HG03039 (cell line): ENCODE measurements around the gene RAB36.

Source experiments
- ATAC-seq: cut with Tn5 transposase; IDR thresholded peaks from one replicate; pipeline ENCODE4 v1.9.1; 2021; ENCODE audit warnings: mild to moderate bottlenecking, moderate library complexity; ENCODE audit not compliant: unreplicated experiment

RAB36 gene

DNA sequence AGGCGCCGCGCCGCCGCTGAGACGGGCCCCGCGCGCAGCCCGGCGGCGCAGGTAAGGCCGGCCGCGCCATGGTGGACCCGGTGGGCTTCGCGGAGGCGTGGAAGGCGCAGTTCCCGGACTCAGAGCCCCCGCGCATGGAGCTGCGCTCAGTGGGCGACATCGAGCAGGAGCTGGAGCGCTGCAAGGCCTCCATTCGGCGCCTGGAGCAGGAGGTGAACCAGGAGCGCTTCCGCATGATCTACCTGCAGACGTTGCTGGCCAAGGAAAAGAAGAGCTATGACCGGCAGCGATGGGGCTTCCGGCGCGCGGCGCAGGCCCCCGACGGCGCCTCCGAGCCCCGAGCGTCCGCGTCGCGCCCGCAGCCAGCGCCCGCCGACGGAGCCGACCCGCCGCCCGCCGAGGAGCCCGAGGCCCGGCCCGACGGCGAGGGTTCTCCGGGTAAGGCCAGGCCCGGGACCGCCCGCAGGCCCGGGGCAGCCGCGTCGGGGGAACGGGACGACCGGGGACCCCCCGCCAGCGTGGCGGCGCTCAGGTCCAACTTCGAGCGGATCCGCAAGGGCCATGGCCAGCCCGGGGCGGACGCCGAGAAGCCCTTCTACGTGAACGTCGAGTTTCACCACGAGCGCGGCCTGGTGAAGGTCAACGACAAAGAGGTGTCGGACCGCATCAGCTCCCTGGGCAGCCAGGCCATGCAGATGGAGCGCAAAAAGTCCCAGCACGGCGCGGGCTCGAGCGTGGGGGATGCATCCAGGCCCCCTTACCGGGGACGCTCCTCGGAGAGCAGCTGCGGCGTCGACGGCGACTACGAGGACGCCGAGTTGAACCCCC lies 35.8 kb downstream of the RAB36 start:
- no peak for ATAC-seq

DNA sequence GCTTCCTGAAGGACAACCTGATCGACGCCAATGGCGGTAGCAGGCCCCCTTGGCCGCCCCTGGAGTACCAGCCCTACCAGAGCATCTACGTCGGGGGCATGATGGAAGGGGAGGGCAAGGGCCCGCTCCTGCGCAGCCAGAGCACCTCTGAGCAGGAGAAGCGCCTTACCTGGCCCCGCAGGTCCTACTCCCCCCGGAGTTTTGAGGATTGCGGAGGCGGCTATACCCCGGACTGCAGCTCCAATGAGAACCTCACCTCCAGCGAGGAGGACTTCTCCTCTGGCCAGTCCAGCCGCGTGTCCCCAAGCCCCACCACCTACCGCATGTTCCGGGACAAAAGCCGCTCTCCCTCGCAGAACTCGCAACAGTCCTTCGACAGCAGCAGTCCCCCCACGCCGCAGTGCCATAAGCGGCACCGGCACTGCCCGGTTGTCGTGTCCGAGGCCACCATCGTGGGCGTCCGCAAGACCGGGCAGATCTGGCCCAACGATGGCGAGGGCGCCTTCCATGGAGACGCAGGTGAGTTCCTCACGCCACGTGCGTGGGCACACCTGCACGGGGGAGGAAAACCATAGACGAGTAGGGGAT lies 36.5 kb downstream of the RAB36 start:
- ATAC-seq: no peak

DNA sequence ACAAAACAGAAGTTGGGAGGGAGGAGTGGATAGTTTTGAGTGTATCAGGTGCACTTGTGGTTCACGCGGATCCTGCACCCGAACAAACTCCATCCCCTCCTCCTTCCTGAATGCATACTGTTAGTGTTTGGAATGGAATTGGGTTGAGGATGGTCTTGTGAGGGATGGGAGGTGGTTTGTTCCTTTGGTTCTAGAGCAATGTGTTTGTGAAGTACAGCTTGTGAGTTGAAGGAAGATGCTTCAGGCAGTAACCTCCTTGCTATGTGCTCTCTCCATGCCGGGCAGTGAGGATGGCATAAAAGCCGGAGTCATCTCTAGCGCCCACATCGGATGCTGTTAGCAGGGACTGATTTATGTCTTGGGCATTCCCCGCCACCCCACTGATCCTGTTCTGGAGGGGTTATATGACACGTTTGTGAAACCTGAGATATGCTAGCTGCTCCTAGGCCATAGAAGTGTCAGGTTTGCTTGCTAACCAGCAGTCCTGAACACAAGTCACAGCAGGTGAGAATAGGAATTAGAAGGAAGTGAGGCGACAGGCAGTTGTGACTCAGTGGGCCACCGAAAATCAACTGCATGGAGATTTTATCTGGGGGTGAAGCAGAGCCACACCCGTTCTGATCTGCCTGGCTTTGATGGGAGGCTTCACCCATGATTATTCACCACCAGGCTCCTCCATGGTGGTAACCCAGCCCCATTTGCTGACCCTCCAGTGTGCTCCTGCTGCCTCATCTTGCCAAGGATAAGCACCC lies 37.2 kb downstream of the RAB36 start:
- ATAC-seq: no peak

DNA sequence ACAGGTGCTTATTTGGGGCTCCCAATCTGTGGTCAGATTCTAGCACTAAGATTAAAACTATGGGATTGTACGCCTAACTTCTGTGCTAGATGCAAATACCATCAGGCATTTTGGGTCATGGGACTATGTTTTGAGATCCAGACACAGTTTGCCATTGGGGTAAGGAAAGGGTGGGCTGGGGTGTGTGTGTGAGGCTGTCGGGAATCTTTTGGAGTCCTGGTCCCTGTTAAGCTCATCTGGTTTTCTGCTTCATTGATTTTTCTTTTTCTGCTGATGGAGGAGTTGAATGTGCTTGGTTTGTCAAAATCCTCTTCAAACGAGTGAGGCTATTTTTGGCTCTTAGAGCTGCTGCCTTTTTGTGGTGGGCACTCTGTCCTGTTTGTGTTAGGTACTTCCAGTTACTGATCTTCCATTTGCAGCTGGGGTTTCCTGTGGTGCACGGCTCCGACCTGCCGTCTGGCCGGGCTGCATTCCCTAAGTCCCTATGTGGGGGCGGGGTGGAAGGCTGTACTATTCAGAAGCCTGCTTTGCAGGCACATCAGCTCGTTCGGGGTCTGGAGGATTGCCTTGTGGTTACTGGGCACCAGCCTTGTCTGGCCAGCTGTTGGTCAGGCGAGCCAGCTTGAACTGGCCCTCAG lies 37.9 kb downstream of the RAB36 start:
- ATAC-seq: no peak

DNA sequence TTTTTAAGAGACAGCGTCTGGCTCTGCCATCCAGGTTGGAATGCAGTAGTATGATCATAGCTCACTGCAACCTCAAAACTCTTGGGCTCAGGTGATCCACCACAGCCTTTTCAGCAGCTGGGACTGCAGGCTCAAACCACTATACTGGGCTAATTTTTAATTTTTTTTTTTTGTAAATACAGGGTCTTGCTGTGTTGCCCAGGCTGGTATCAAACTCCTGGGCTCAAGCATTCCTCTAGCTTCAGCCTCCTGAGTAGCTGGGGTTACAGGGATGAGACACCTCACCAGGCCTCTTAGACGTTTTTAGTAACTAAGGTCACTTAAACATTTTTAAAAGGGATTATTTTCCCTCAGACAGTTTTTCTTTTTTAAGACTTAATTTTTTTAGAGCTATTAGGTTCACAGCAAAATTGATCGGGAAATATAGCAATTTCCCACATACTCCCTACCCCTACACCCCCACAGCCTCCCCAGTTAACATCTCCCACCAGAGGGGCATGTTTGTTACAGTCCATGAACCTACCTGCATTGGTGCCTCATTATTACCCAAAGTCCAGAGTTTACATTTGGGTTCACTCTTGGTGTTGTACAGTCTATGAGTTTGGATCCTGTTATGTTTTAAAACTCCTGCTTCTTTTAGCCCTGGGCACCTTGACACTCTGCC lies 39.0 kb downstream of the RAB36 start:
- no peak for ATAC-seq

DNA sequence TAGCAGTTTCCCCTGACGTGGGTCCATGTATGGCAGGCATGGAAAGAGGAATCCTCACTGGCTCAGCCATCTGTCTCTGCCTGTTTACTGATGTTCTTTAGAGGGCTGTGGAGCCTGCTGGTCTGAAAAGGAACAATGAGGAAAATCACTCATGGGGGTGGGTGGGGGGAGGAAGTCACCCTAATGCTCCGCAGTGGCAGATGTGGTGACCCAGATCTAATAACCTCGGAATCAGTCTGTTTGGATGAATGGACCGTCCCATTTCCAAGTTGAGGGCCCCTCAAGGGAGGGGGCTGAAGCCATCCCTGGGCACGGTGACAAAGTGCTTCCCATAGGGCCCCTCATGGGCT lies 39.5 kb downstream of the RAB36 start:
- ATAC-seq: no peak

DNA sequence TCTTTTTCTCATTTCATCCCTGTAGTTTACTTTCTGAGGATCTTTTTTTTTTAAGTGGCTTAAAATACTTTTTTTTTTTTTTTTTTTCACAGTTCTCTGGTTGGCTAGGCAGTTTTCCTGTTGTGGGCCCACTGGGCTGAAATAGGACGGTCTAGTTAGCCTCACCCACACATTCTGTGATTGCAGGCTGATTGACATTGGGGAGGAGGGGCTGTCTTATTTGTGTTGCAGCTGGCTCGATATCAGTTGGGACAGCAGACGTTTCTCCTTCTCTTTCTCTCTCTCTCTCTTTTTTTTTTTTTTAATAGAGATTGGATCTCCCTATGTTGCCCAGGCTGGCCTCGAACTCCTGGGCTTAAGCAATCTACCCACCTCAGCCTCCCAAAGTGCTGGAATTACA lies 41.9 kb downstream of the RAB36 start:
- ATAC-seq: no peak

DNA sequence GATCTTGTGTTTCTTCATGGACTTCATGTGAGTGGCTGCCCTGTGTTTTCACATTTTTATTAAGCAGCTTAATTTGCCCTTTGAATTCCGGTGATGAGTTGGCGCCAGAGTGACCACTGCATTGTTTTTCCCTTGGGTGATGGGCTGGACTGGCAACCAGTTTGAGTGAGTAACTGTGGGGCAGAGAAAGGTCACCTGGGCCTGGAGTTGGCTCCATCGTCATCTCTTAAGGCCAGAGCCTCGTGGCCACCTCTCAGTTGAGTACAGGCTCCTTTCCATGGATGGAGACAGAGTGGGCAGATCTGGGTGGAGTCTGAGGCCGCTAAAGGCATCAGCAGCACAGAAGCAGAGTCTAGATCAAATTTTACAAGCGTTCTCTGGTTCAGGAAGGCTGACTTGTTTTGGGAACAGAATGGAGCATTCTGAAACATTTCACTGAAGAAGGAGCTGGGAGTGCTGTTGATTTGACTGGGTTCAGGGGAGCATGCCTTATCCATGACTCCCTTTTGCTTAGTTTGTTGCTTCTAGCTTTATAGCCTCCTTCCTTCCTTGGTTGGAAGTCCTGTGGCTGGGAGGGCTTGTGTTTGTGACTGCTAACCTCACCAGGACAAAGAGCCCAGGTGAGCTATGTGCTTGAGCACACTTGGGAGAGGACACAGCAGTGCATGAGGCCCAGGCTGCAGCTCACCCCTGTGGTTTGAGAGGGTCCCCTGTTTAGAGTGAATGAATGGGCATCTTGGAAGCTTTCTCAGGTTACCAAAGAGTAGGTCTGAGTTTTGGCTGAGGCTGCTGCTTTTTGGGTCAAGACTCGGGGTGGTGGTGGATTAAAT lies 42.8 kb downstream of the RAB36 start:
- no peak for ATAC-seq

DNA sequence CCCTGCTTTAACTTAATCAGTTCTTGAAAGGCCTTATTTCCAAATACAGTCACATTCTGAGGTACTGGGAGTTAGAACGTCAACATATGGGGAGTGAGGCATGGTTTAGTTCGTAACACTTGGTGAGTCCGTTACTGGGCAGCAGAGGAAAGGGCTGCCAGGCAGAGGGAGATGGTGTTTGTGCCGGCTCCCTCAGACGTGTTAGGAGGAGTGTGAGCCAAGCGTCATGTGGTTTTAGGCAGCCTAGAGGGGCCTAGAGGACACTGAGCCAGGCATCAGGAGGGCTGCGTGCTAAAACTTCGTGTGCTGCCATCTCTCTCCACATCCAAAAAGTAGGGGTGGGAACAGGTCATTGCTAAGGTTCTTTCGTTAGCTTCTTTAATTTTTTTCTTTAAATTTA lies 45.2 kb downstream of the RAB36 start:
- no peak for ATAC-seq

DNA sequence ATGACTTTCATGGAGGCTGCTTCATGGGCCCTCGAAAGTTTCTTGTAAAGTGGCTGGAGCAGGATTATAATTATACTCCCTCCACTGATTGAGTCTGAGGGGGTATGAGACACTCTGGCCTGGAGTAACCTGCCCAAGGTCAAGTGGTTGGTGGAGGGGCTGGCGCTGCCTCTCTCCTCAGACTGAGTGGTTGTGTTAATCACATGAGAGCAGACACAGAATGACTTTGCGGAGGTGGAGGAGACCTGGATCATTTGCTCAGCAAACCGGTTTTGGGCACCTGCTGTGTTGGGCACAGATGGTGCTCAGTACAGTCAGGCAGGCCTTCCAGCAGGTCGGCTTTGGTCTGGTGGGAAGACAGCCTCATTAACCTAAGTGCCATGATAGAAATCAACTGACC lies 46.9 kb downstream of the RAB36 start:
- no peak for ATAC-seq

DNA sequence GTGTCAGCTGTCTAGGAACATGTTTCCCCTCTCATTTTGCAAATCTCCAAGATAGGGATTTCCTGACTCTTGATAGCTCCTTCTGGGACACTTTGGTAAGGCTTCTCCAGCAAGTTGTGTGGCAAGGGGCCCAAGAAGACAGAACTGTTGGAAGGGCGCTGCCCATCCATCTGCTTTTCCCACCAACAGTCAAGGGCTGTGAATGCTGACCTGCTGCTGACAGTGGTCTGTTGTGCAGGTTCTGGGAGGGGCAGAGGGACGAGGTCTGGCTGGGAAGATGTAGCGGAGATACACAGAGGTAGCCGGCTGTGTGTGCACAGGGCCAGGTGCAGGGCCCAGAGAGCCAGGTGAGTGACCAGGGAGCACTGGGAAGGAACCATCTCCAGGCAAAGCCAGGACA lies 47.3 kb downstream of the RAB36 start:
- no peak for ATAC-seq

DNA sequence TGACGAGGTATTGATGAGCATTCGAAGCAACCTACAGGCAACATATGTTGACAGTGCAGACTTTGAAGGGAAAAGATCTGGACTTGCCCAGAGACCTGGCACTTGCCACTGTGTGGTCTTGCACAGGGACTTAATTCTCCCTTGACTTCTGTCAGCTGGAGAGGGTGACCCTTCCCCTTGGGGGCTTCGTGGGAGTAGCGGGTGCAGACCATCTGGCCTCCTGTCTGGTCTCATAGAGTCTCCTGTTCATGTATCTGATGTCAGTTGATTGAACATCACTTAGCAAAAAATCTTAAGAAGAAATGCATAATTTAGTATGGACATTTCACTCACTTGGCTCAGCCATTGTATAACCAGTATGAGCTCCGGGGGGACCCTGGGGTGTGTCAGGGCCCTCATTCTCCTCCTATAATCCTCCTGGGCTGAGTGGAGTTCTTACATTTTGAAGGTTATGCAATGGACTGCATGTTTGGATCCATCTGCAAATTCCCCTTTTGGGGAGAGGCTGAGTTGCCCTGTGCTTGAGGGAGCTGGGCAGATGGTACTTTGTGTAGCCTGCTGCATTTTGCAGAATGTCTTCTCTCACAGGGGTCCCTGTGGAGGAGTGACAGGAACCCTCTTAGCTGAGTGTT lies 48.0 kb downstream of the RAB36 start:
- ATAC-seq: no peak

DNA sequence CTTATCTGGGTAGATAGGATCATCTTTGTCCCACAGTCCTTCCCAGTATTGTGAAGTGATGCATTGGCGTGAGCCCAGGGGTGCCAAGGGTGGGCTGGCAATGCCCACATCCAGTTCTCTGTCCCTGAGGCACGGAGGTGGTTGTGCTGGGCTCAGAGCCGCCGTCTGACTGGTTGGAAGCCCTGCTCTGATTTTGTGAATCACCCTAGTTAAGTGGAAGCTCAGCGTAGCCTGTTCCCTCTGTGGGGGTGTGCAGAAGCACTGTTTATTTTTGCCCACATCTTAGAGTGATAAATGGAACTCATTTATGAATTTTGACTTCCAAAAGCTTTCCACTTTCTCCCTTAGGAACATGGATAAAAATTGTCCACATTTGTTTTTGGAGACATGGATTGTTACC lies 48.6 kb downstream of the RAB36 start:
- ATAC-seq: no peak

DNA sequence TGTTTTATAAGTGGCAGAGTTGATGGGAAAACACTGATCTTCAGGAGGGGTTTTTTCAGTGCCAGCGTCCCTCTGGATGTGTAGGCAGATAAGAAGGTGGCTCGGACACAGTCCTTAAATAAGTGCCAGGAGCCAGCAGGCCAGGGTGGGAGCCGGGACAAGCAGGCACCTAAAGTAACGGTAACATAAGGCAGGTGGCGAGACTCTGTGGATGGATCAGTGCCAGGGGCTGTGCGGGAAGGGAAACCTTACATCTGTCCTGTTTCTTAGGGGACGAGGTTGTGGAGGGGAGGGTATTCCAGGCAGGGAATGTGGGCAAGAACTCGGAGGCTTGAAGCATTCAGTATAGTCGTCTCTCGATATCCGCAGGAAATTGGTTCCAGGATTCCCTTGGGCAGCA lies 50.9 kb downstream of the RAB36 start:
- no peak for ATAC-seq

DNA sequence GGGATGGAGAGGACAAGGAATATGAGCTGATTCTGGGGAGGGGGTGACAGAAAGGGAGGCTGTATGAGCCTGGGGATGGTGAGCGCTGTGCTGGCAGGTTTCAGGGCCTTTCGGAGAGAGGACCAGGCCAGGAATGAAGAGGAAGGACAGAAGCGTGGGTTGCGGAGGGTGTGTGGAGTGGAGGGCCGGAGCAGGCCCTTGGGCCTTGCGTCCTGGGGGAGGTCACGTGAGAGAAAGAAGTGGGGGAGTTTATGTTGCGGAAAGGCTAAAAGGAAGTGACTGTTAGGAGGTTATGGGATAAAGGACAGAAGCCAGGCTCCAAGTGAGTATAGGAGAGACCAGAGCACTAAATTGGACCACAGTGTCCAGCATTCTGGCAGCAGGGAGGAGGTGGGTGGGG lies 52.6 kb downstream of the RAB36 start:
- no peak for ATAC-seq

DNA sequence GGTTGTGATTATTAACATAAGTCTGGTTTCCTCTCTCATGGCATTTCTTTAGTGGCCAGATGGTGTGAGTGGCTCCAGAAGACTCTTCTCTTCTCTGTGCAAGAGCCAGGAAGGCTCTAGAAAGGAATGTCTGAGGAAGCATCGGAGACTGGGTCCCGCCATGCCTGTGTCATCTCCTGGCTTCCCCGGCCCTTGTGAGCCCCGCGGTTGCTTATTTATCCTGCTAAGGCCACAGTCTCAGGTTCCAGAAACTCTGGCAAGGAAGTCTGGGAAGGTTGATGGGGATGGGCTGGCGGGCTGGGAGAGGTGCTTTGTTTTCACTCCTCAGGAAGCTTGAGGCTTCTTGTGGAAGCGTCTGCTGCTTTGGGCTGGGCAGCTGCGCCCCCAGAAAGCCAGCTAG lies 53.9 kb downstream of the RAB36 start:
- no peak for ATAC-seq

DNA sequence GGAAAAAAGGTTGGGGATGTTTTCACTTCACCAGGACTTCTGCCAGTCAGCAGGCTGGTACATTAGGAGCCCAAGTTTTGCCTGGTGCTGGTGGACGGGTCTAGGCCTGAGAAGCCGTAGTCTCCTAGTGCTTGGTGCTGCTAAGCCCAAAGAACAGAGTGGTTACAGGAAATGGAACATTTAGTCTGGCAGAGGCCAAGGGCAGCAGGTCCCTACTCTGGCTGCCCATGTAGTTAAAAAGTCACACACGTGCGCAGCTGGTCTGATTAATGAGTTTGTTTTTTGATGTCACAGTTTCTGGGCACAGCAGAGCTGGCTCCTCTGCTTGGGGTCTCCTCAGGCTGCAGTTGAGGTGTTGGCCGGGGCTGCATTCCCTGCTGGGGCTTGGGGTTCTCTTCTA lies 55.6 kb downstream of the RAB36 start:
- no peak for ATAC-seq

DNA sequence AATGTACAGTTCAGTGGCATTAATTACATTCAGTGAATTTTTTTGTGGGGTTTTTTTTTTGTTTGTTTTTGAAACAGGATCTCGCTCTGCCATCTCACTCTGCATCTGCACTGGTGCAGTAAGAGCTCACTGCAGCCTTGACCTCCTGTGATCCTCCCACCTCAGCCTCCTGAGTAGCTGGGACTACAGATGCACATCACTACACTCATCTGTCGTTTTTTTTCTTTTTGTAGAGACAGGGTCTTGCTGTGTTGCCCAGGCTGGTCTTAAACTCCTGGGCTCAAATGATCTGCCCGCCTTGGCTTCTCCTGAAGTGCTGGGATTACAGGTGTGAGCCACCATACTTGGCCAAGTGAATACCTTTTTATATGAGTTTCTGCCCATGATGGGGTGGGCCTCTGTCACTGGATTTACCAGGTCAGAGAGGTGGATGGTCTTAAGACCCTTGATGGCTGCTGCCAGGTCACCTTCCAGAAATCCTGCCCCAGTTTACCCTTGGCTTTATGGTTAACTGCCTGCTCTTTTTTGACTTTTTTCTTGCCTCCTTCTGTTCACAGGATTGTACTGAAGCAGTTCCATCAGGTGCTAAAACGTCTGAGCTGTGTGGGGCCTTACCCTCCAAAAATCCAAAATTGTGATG lies 57.7 kb downstream of the RAB36 start:
- no peak for ATAC-seq

DNA sequence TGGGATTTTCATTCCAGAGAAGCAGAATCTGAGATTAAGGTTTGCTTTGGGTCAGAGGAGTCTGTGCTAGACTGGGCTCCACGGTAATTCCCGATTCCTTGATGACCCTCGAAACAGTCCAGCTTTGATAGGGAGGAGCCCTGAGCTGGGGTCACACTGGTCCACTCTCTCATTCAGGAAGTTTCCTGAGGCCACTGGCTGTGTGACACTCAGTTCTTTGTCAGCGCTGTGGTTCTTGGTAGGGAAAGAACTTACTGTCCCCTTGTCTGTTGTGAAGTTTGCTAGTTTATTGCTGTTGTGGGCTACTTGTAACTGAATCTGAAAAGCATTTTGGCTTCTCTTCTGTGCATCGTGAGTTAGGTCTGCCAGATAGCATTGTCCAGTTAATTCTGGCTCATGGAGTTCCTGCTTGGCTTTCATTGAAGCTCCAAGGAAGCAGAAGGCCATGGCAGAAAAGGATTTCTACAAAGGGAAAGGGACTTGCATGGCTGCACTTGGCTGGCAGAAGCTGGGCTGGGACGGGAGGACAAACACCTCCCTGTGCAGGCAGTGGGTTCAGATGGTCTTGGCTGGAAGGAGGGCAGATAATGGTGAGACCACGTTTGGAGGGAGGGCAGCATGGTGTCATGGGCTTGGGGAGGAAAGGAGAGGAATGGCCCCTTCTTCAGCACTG lies 58.3 kb downstream of the RAB36 start:
- no peak for ATAC-seq
